Endothelial cell (in vitro differentiated cells): ENCODE measurements around the gene GNAO1. TPM values are rescaled to one million over a fixed set of nuclear protein-coding genes. Genes with fewer than 3 reads are reported as not detected.
A peak's percentile ranks its signal among the peaks of the same experiment; 100 is the strongest.

Experiments used
- DNase-seq: peaks from one replicate; pipeline ENCODE4 v3.0.0; 2021; ENCODE audit warnings: low spot score
- H3K27ac Mint-ChIP-seq: one replicate; pipeline ENCODE4 v1.8.0; 2021; ENCODE audit warnings: mixed read lengths, inconsistent platforms; ENCODE audit not compliant: unreplicated experiment
- H3K27me3 Mint-ChIP-seq: one replicate; pipeline ENCODE4 v1.8.0; 2021; ENCODE audit warnings: mild to moderate bottlenecking, moderate library complexity, mixed read lengths, inconsistent platforms; ENCODE audit not compliant: unreplicated experiment
- H3K36me3 Mint-ChIP-seq: one replicate; pipeline ENCODE4 v1.8.0; 2021; ENCODE audit warnings: mild to moderate bottlenecking, low read depth, mixed read lengths, inconsistent platforms; ENCODE audit not compliant: unreplicated experiment
- H3K4me1 Mint-ChIP-seq: one replicate; pipeline ENCODE4 v1.8.0; 2021; ENCODE audit warnings: mild to moderate bottlenecking, mixed read lengths, inconsistent platforms; ENCODE audit not compliant: unreplicated experiment
- H3K4me3 Mint-ChIP-seq: one replicate; pipeline ENCODE4 v1.8.0; 2021; ENCODE audit warnings: mild to moderate bottlenecking, mixed read lengths, inconsistent platforms; ENCODE audit not compliant: unreplicated experiment
- H3K9me3 Mint-ChIP-seq: one replicate; pipeline ENCODE4 v1.8.0; 2021; ENCODE audit warnings: mixed read lengths, inconsistent platforms; ENCODE audit not compliant: unreplicated experiment
- total RNA-seq: library from RNA; stranded (reverse); fragmentation: NEBNext Ultra II Directional; extraction: Animal tissue kit (Norgen Biotek cat#: 25700); gene quantifications from one replicate; pipeline ENCODE4 v1.2.1, GENCODE V29; 2021; ENCODE audit not compliant: unreplicated experiment
- TF ChIP-seq, protein P1 (sequence below): fragments of 200-600 bp; sonication (generic); IDR thresholded peaks from one replicate; pipeline ENCODE4 v1.5.0; 2021; ENCODE audit warnings: antibody characterized with exemption; ENCODE audit not compliant: unreplicated experiment

GNAO1 gene
- total RNA-seq, 1 donor from 2014 or later = 0.69 TPM

DNA sequence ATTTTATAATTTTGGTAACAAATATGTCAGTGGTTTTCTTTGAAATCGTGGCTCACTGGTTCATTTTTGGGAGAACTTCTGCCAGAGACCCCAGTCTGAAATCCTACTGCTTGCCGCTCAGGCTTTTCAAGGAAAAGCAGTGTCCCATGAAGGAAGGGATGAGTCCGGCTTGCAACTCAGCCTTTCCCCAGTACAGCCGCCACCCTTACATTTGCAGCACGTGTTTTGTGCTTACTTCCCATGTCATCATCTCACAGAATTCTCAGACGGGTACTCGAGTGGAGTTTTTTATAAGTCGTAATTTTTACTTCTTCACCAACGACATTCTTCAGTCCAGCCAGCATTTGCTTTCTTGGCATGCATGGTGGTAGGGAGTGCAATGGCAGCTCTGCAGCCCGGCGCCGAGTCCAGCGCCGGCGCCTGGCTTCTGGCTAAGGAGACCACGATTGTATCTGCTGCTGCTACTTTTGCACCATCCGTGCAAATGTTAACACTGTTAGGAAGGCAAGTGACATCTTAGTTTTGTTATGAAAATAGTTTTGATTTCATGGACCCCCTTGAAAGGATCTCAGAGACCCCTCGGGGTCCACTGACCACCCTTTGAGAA is 123.1 kb downstream of the GNAO1 start:
- no peak overlapping the region for H3K4me3 Mint-ChIP-seq
- peaks cover 2% of the 10 kb centered on the region for H3K27me3 Mint-ChIP-seq
- TF ChIP-seq, protein P1, sequence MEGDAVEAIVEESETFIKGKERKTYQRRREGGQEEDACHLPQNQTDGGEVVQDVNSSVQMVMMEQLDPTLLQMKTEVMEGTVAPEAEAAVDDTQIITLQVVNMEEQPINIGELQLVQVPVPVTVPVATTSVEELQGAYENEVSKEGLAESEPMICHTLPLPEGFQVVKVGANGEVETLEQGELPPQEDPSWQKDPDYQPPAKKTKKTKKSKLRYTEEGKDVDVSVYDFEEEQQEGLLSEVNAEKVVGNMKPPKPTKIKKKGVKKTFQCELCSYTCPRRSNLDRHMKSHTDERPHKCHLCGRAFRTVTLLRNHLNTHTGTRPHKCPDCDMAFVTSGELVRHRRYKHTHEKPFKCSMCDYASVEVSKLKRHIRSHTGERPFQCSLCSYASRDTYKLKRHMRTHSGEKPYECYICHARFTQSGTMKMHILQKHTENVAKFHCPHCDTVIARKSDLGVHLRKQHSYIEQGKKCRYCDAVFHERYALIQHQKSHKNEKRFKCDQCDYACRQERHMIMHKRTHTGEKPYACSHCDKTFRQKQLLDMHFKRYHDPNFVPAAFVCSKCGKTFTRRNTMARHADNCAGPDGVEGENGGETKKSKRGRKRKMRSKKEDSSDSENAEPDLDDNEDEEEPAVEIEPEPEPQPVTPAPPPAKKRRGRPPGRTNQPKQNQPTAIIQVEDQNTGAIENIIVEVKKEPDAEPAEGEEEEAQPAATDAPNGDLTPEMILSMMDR = no peak
- H3K27ac Mint-ChIP-seq = no peak overlapping the region
- DNase-seq = no peak
- no peaks in the 10 kb centered on the region for H3K36me3 Mint-ChIP-seq
- no peaks in the 10 kb centered on the region for H3K4me1 Mint-ChIP-seq
- H3K9me3 Mint-ChIP-seq = no peaks in the 10 kb centered on the region

DNA sequence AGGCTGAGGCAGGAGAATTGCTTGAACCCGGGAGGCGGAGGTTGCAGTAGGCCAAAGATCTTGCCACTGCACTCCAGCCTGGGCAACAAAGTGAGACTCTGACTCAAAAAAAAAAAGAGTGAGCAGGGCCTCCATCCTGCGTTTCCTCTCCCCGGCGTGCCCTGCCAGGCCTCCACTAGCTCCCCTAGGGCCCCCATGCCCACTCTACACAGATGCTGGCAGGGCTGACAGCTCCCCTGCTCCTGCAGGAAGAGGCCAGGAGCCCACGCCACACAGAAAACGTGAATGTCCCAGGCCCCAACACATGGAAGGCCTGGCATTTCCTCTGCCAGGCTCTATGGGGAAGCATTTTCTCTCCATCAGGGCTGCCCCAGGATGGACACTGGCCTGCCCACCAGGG is 124.7 kb downstream of the GNAO1 start:
- TF ChIP-seq, protein P1 = no peak
- no peak overlapping the region for H3K4me3 Mint-ChIP-seq
- no peaks in the 10 kb centered on the region for H3K9me3 Mint-ChIP-seq
- H3K36me3 Mint-ChIP-seq = no peaks in the 10 kb centered on the region
- DNase-seq = no peak
- H3K4me1 Mint-ChIP-seq = no peaks in the 10 kb centered on the region
- H3K27me3 Mint-ChIP-seq = peaks cover 2% of the 10 kb centered on the region
- H3K27ac Mint-ChIP-seq = no peak overlapping the region

- DNase-seq = no peak
- H3K4me1 Mint-ChIP-seq = no peaks in the 10 kb centered on the region
- H3K9me3 Mint-ChIP-seq = no peaks in the 10 kb centered on the region
- TF ChIP-seq, protein P1 = no peak
- H3K27me3 Mint-ChIP-seq = peaks cover 2% of the 10 kb centered on the region
- no peaks in the 10 kb centered on the region for H3K36me3 Mint-ChIP-seq
- no peak overlapping the region for H3K4me3 Mint-ChIP-seq
- H3K27ac Mint-ChIP-seq = no peak overlapping the region
Measured at GRCh38 chr16:56316545-56316944, 125.3 kb downstream of the GNAO1 start.

GRCh38 chr16:56317998-56318826 is 126.9 kb downstream of the GNAO1 start:
- H3K27me3 Mint-ChIP-seq = peaks cover 2% of the 10 kb centered on the region
- no peak overlapping the region for H3K4me3 Mint-ChIP-seq
- no peaks in the 10 kb centered on the region for H3K36me3 Mint-ChIP-seq
- no peaks in the 10 kb centered on the region for H3K9me3 Mint-ChIP-seq
- H3K4me1 Mint-ChIP-seq = no peaks in the 10 kb centered on the region
- DNase-seq = peak; percentile 89
- no peak overlapping the region for H3K27ac Mint-ChIP-seq
- TF ChIP-seq, protein P1 = peak; percentile 94

DNA sequence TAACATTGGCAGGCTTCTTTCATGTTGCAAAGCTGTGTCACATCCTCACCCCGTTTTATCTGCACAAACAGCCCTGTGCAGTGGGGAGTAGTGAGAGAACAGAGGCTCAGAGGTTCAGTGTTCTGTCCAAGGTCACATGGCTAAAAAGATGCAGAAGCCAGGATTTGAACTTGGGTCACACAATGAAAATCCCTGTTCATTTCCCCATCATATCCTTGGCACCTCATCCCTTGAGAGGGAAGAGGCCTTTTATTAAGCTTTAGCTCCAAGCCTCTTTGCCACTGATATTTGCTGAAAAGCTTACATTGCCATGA is 127.5 kb downstream of the GNAO1 start:
- H3K4me1 Mint-ChIP-seq = no peaks in the 10 kb centered on the region

More for the DNA sequence above, 127.5 kb downstream of the GNAO1 start:
- Mint-ChIP-seq H3K9me3 (no peaks in the 10 kb centered on the region), H3K36me3 (no peaks in the 10 kb centered on the region), H3K27me3 (peaks cover 2% of the 10 kb centered on the region), H3K27ac (no peak overlapping the region), H3K4me3 (no peak overlapping the region)
- DNase-seq = no peak
- TF ChIP-seq, protein P1 = no peak
